ENCODE data around the gene RRP8. TPM values are rescaled to one million over a fixed set of nuclear protein-coding genes. Genes with fewer than 3 reads are reported as not detected.
A peak's percentile ranks its signal among the peaks of the same experiment; 100 is the strongest.

Gene RRP8
- polyA plus RNA-seq, 1 donor from 2014 or later, result 23.4 TPM

DNA sequence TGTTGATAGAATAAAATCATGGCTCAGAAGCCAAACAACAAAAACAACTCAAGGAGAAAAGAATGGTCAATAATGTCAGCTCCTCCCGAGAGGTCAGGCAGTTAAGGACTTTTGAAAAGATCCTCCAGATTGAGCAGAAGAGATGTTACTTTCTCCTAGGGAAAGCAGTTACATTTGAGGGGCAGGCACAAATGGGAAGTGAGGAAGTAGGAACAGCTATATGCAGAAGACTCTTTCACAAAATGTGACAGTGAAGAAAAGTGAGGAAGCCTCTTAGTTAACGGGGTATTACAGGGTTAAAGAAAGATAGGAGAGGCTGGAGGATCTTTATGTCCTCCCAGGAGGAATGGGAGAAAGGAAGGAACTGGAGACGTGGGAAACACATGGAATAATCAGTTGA, 48.8 kb upstream of the RRP8 start:
- H3K27ac ChIP-seq (ENCODE audit: low read length), result no peak overlapping the region
- H3K9ac ChIP-seq (ENCODE audit: low read length), result no peak overlapping the region
- H3K36me3 ChIP-seq (ENCODE audit: insufficient read depth, low read length), result no peaks in the 10 kb centered on the region
- no peaks in the 10 kb centered on the region for H3K9me3 ChIP-seq (ENCODE audit: low read length)
- H3K4me2 ChIP-seq (ENCODE audit: low read length), result peak overlapping the region; percentile 43
- peaks cover 91% of the 10 kb centered on the region for H3K79me2 ChIP-seq (replicated peaks; ENCODE audit: insufficient read depth, low read length)
- TF ChIP-seq, protein P1, sequence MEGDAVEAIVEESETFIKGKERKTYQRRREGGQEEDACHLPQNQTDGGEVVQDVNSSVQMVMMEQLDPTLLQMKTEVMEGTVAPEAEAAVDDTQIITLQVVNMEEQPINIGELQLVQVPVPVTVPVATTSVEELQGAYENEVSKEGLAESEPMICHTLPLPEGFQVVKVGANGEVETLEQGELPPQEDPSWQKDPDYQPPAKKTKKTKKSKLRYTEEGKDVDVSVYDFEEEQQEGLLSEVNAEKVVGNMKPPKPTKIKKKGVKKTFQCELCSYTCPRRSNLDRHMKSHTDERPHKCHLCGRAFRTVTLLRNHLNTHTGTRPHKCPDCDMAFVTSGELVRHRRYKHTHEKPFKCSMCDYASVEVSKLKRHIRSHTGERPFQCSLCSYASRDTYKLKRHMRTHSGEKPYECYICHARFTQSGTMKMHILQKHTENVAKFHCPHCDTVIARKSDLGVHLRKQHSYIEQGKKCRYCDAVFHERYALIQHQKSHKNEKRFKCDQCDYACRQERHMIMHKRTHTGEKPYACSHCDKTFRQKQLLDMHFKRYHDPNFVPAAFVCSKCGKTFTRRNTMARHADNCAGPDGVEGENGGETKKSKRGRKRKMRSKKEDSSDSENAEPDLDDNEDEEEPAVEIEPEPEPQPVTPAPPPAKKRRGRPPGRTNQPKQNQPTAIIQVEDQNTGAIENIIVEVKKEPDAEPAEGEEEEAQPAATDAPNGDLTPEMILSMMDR (IDR thresholded peaks at IDR 0.05; ENCODE audit: poor library complexity, severe bottlenecking), result no peak
- TF ChIP-seq TAF1 (IDR thresholded peaks at IDR 0.05; ENCODE audit: low read depth) (no peak), RAD21 (conservative IDR thresholded peaks at IDR 0.05) (no peak), POLR2AphosphoS5 (IDR thresholded peaks at IDR 0.05) (no peak), EP300 (conservative IDR thresholded peaks at IDR 0.05; ENCODE audit: poor library complexity, severe bottlenecking) (no peak), SMC3 (conservative IDR thresholded peaks at IDR 0.05; ENCODE audit: poor library complexity) (no peak), MXI1 (conservative IDR thresholded peaks at IDR 0.05; ENCODE audit: poor library complexity, severe bottlenecking) (no peak)
- H3K27me3 ChIP-seq (ENCODE audit: insufficient read depth, low read depth, low read length), result no peaks in the 10 kb centered on the region
- H3K4me3 ChIP-seq (ENCODE audit: low read length), result peak overlapping the region; percentile 84
- no peak overlapping the region for H2AFZ ChIP-seq (ENCODE audit: low read depth, low read length)
- no peaks in the 10 kb centered on the region for H3F3A ChIP-seq (ENCODE audit: insufficient read depth, low read length, poor library complexity, severe bottlenecking)
- H3K9me2 ChIP-seq (ENCODE audit: insufficient read depth, low read length), result no peaks in the 10 kb centered on the region
- H4K20me1 ChIP-seq (ENCODE audit: insufficient read depth), result peaks cover 25% of the 10 kb centered on the region

DNA sequence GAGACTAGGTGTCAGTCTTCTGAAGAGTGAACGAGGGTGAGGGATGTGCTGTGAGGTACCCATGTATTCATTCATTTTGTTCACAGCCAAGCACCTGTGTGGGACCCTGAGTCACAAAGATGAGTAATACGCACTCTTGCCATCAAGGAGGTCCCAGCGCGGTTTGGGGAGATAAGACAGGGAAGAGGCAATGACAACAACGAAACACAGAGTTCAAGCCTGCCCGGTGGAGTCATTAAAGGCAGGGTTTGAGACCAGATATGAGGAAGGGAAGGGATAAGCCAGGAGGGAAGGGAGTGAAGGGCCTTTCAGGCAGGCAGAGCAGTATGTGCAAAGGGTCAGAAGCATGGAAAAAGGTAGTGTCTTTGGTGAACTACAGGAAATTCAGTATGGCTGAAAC, 47.6 kb upstream of the RRP8 start:
- peaks cover 92% of the 10 kb centered on the region for H3K79me2 ChIP-seq (replicated peaks; ENCODE audit: insufficient read depth, low read length)
- no peak overlapping the region for H3K9ac ChIP-seq (ENCODE audit: low read length)
- no peaks in the 10 kb centered on the region for H3K36me3 ChIP-seq (ENCODE audit: insufficient read depth, low read length)
- H3K4me3 ChIP-seq (ENCODE audit: low read length), result no peak overlapping the region
- no peaks in the 10 kb centered on the region for H3K9me2 ChIP-seq (ENCODE audit: insufficient read depth, low read length)
- H3F3A ChIP-seq (ENCODE audit: insufficient read depth, low read length, poor library complexity, severe bottlenecking), result no peaks in the 10 kb centered on the region
- H3K27me3 ChIP-seq (ENCODE audit: insufficient read depth, low read depth, low read length), result no peaks in the 10 kb centered on the region
- no peak overlapping the region for H3K4me2 ChIP-seq (ENCODE audit: low read length)
- no peak overlapping the region for H3K27ac ChIP-seq (ENCODE audit: low read length)
- TF ChIP-seq TAF1 (IDR thresholded peaks at IDR 0.05; ENCODE audit: low read depth) (no peak), SMC3 (conservative IDR thresholded peaks at IDR 0.05; ENCODE audit: poor library complexity) (no peak), POLR2AphosphoS5 (IDR thresholded peaks at IDR 0.05) (no peak), MXI1 (conservative IDR thresholded peaks at IDR 0.05; ENCODE audit: poor library complexity, severe bottlenecking) (no peak), RAD21 (conservative IDR thresholded peaks at IDR 0.05) (no peak), EZH2 (IDR thresholded peaks at IDR 0.05; ENCODE audit: borderline replicate concordance, insufficient read depth, low read length, poor library complexity, severe bottlenecking) (no peak), EP300 (conservative IDR thresholded peaks at IDR 0.05; ENCODE audit: poor library complexity, severe bottlenecking) (no peak)
- TF ChIP-seq, protein P1 (IDR thresholded peaks at IDR 0.05; ENCODE audit: poor library complexity, severe bottlenecking), result no peak
- TF ChIP-seq, protein P2, sequence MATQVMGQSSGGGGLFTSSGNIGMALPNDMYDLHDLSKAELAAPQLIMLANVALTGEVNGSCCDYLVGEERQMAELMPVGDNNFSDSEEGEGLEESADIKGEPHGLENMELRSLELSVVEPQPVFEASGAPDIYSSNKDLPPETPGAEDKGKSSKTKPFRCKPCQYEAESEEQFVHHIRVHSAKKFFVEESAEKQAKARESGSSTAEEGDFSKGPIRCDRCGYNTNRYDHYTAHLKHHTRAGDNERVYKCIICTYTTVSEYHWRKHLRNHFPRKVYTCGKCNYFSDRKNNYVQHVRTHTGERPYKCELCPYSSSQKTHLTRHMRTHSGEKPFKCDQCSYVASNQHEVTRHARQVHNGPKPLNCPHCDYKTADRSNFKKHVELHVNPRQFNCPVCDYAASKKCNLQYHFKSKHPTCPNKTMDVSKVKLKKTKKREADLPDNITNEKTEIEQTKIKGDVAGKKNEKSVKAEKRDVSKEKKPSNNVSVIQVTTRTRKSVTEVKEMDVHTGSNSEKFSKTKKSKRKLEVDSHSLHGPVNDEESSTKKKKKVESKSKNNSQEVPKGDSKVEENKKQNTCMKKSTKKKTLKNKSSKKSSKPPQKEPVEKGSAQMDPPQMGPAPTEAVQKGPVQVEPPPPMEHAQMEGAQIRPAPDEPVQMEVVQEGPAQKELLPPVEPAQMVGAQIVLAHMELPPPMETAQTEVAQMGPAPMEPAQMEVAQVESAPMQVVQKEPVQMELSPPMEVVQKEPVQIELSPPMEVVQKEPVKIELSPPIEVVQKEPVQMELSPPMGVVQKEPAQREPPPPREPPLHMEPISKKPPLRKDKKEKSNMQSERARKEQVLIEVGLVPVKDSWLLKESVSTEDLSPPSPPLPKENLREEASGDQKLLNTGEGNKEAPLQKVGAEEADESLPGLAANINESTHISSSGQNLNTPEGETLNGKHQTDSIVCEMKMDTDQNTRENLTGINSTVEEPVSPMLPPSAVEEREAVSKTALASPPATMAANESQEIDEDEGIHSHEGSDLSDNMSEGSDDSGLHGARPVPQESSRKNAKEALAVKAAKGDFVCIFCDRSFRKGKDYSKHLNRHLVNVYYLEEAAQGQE (IDR thresholded peaks at IDR 0.05; ENCODE audit: borderline replicate concordance), result no peak
- no peak overlapping the region for H2AFZ ChIP-seq (ENCODE audit: low read depth, low read length)
- peaks cover 37% of the 10 kb centered on the region for H4K20me1 ChIP-seq (ENCODE audit: insufficient read depth)
- no peaks in the 10 kb centered on the region for H3K9me3 ChIP-seq (ENCODE audit: low read length)

Data from neural cell (in vitro differentiated cells).